ENCODE data around the gene RNF113B.

RNF113B gene

DNA sequence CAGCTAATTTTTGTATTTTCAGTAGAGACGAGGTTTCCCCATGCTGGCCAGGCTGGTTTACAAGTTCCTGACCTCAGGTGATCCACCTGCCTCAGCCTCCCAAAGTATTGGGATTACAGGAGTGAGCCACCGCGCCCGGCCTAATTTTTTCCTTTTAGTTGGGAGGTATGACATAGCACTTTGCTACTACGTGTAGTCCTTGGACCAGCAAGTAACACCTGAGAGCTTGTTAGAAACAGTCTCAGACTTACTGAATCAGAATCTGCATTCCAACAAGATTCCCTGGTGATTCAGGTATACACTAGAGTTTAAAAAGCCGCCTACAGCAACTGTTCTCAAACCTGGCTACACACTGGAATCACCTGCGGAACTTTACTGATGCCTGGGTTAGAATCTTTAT, 36.0 kb downstream of the RNF113B start:
- DNase-seq (ENCODE audit: low read depth) = no peak

DNA sequence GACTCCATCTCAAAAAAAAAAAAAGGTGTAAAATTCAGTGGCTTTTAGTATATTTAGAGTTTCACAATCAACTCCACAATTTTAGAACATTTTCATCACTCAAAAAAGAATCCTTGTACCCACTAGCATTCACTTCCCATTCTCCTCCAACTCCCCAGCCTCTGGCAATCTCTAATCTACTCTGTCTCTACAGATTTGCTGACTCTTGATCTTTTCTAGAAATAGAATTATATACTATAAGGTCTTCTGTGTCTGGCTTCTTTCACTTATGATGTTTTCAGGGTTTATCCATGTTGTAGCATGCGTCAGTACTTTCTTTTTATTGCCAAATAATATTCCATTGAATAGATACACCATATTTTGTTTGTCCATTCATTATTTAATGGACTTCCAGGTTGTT, 42.2 kb downstream of the RNF113B start:
- DNase-seq (ENCODE audit: low read depth) = no peak

DNA sequence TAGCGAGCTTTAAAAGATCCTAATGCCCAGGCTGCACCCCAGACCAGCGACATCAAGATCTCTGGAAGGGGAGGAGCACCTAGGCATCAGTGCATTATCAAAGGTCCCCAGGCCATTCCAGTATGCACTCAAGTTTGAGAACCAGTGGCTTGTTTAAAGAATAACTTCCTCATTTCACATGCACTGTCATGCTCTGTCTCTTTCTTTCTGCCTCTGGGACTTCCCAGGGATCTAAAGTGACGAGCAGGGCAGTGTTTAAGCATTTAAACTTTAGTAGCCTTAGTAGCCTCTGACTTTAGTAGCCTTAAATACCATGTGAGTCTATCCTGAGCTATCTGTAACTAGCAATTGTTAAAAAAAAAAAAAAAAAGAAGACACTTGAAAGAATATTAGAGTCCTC, 43.1 kb downstream of the RNF113B start:
- DNase-seq (ENCODE audit: low read depth) = no peak

DNA sequence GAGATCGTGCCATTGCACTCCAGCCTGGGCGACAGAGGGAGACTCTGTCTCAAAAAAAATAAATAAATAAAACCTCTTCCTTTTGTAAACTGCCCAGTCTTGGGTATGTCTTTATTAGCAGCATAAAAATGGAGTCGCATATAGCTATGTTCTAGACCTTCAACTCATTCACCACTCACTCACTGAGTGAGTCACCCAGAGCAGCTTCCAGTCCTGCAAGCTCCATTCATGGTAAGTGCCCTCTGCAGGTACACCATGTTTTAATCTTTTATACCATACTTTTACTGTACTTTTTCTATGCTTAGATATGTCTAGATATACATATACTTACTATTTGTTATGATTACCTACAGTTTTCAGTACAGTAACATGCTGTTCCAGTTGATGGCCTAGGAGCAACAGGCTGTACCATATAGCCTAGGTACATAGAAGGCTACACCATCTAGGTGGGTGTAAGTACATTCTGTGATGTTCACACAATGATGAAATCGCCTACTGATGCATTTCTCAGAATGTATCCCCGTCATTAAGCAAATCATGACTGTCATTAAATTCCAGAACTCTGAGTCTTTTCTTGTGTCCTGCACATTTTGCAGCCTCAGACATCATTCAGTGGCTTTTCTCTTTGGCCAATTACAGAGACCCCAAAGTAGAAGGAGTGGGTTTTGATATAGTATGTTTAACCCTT, 47.9 kb downstream of the RNF113B start:
- DNase-seq (ENCODE audit: low read depth) = no peak
